KOPT-K1 (cell line): ENCODE measurements around the gene UBR2.

Experiments used
- H3K27ac ChIP-seq: fragments of 200-600 bp; sonication (generic); 2 replicates; pipeline ENCODE4 v1.5.1; 2016; ENCODE audit warnings: antibody characterized with exemption, mild to moderate bottlenecking, low read depth, low read length; ENCODE audit not compliant: poor library complexity, severe bottlenecking
- H3K36me3 ChIP-seq: fragments of 200-600 bp; sonication (generic); 2 replicates; pipeline ENCODE4 v1.5.1; 2017; ENCODE audit warnings: antibody characterized with exemption, mild to moderate bottlenecking, low read length, moderate library complexity; ENCODE audit not compliant: insufficient read depth
- H3K9me3 ChIP-seq: fragments of 200-600 bp; sonication (generic); 2 replicates; pipeline ENCODE4 v1.5.1; 2017; ENCODE audit warnings: antibody characterized with exemption, low read length, mild to moderate bottlenecking; ENCODE audit not compliant: insufficient read depth, poor library complexity, severe bottlenecking

UBR2 gene

DNA sequence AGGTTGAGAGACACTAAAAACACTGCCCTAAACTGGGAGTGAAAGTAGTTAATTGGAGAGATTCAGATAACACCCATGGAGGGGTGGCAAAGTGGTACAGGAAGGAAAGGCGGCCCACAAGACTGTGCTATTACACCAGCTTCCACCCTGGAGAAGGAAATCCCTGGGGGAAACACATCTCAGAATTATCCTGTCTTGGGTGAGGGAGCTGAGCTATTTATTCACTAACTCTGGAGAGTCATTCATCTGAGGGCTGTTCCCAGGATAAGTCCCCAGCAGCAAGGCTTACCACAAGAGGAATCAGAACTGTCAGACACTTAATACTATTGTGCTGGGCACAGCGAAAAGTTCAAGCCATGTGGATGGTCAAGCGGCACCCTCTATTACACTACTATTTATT is 172.1 kb downstream of the UBR2 start:
- no peaks in the 10 kb centered on the region for H3K9me3 ChIP-seq
- H3K27ac ChIP-seq, result no peak overlapping the region

DNA sequence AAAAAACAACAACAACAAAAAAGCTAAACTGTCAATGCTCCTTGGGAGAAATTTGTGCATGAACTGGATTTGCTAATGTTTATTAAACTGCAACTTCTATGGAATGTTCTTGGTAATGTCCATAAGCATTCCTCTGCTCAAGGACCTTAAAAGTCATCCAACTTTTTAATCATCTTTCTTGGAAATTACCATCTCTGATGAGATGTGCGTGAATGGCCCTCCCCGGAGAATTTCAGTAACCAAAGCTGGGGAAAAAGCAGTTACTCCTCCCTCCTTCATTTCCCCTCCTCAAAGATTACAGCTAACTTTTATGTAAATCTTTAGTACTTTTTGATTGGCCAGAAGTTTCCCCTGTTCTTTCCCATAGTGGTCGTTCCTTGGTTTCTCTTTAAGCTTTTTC is 176.9 kb downstream of the UBR2 start:
- Histone ChIP-seq H3K9me3 (no peaks in the 10 kb centered on the region), H3K27ac (no peak overlapping the region), H3K36me3 (no peaks in the 10 kb centered on the region)

More for the DNA sequence above, 172.1 kb downstream of the UBR2 start:
- H3K36me3 ChIP-seq, result no peaks in the 10 kb centered on the region

DNA sequence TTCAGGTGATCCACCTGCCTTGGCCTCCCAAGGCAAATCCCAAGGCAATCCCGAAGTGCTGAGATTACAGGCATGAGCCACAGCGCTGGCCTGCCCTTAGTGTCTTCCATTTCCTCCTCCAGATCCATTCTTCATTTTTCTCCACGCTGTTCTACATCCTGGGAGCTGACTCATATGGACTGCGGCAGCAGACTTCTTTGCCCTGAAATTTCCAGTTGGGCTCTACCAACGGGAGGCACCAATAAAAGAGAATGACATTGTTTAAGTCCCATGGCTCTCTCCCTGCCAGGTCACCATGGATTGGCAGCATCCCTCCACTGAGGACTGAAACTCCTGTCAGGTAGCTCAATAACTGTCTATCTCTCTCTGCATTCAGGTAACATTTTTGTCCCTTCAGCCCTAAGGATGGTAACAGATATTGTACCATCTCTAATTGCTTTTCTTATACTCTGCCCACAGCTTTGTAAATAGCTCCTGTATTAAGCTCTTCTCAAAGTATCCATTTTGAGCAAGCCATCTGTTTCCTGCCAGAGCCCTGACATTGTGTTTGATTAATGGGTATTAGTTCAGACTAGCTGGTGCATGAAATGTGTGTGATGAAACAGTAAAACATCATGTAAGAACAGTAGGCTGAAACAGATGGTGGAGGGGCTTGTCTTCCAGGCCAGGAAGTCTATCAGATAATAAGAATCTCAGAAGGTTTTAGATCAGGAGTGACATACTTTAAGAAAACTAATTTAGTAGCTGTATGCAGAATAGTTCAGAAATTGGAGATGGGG is 178.5 kb downstream of the UBR2 start:
- Histone ChIP-seq H3K27ac (no peak overlapping the region), H3K36me3 (no peaks in the 10 kb centered on the region)

More for the DNA sequence above, 178.5 kb downstream of the UBR2 start:
- H3K9me3 ChIP-seq, result no peaks in the 10 kb centered on the region
